ENCODE data around the gene ARHGAP30. TPM values are rescaled to one million over a fixed set of nuclear protein-coding genes. Genes with fewer than 3 reads are reported as not detected.
A peak's percentile ranks its signal among the peaks of the same experiment; 100 is the strongest.

The ARHGAP30 gene
- polyA plus RNA-seq, 1 donor from 2014 or later: 138 TPM

DNA sequence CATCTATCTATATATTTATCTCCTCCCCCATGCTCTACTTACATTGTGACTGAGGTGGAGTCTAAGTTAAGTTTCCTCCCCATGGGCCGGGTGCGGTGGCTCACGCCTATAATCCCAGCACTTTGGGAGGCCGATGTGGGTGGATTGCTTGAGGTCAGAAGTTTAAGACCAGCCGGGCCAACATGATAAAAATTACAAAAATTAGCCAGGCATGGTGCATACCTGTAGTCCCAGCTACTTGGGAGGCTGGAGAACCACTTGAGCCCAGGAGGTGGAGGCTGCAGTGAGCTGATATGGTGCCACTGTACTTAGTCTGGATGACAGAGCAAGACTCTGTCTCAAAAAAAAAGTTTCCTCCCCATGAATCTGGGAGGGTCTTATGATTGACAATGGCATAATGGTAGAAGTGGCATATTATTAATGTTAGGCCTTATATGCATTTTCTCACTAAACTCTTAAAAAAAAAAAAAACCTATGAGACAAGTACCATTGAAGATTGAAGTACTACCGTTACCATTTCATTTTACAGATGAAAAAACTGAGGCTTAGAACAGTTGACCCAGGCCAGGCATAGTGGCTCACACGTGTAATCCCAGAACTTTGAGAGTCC lies 60.0 kb downstream of the ARHGAP30 start:
- Mint-ChIP-seq H3K4me1 (peaks cover 12 to 20% (median 14%) of the 10 kb centered on the region in 3 donors), H3K4me3 (no peak overlapping the region), H3K27me3 (no peaks in the 10 kb centered on the region), H3K9me3 (no peaks in the 10 kb centered on the region), H3K27ac (no peak overlapping the region), H3K36me3 (no peaks in the 10 kb centered on the region)

DNA sequence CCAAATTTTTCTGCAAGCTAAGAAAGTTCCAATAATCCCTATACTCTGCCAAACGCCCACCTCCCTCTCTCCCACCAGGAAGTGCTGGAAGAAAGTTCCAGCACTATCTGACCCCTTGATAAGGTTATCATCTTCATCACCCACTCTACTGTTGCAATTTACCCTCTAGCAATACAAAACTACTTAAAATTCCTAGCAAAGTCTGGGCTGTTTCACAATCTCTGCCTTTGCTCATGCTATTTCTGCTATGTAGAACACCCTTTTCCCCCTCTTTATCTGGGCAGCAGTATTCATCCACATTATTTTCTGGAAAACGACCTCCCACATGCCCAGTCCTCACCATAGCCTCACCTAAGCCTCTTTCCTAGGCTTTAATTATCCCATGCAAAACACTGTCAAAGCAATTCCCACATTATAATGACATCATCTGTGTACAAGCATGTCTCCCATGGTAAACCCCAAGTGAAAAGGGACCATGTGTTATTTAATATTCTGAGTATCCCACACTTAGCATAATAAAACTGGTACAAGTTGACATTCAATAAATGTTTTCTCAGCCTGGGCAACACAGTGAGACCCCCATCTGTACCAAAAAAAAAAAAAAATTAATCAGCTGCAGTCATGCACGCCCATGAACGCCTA lies 60.7 kb downstream of the ARHGAP30 start:
- Mint-ChIP-seq H3K9me3 (no peaks in the 10 kb centered on the region), H3K36me3 (no peaks in the 10 kb centered on the region), H3K27ac (no peak overlapping the region), H3K27me3 (no peaks in the 10 kb centered on the region), H3K4me1 (peaks cover 10 to 17% (median 10%) of the 10 kb centered on the region in 3 donors), H3K4me3 (no peak overlapping the region)

DNA sequence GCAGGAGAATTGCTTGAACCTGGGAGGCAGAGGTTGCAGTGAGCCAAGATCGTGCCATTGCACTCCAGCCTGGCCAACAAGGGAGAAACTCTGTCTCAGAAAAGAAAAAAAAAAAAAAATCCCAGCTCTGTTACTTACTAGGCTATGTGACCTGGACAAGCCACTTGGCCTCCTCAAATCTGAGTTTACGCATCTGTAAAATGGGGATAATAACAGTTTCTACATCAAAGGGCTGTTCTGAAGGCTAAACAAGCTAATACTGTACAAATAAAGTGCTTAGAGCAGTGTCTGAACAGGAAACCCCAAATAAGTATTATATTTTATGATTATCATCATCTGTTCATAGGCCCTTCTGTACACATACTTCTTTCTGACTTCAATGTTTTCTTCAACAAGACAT lies 62.3 kb downstream of the ARHGAP30 start:
- Mint-ChIP-seq H3K36me3 (no peaks in the 10 kb centered on the region), H3K4me3 (no peak overlapping the region)

DNA sequence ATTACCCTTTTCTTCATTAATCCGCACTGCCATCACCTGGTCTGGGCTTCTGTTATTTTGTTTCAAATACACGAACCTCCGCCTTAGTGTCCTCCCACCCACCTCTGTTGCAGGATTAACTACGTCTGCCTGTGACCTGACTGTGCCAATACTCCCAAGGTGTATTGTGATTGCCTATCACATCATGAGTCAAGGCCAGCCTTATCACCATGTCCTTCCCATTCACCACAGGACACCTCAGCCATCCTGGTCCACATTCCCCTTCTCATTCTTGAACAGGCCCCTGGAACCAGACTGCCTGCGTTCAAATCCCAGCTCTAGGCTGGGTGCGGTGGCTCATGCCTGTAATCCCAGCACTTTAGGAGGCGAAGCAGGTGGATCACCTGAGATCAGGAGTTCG lies 63.1 kb downstream of the ARHGAP30 start:
- H3K36me3 Mint-ChIP-seq: no peaks in the 10 kb centered on the region
- H3K4me1 Mint-ChIP-seq: peaks cover 0 to 2% (median 0%) of the 10 kb centered on the region in 3 donors
- H3K4me3 Mint-ChIP-seq: no peak overlapping the region
- no peaks in the 10 kb centered on the region for H3K9me3 Mint-ChIP-seq
- no peaks in the 10 kb centered on the region for H3K27me3 Mint-ChIP-seq
- no peak overlapping the region for H3K27ac Mint-ChIP-seq

More for the DNA sequence above, 62.3 kb downstream of the ARHGAP30 start:
- Mint-ChIP-seq H3K4me1 (peaks cover 0 to 5% (median 0%) of the 10 kb centered on the region in 3 donors), H3K27ac (no peak overlapping the region), H3K27me3 (no peaks in the 10 kb centered on the region), H3K9me3 (no peaks in the 10 kb centered on the region)

DNA sequence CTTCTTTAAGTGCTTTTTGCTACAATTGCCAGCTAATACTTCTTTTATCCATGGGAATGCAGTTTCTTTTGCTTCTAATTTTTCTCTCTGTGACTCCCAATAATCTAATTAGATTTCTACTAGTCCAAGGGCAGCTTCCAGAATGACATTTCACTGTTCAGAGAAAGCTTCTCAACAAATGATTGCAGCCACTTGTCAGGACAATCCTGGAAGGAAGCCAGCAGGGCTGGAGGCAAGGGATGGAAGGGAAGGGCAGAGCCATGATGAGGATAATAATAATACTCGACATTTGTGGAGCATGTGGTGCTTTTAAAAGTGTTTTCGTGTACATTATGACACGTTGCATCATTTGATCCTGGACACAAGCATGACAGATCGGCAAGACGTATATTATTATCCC lies 68.2 kb downstream of the ARHGAP30 start:
- Mint-ChIP-seq H3K9me3 (no peaks in the 10 kb centered on the region), H3K27ac (no peak overlapping the region), H3K4me3 (no peak overlapping the region), H3K4me1 (peaks cover 0 to 7% (median 4%) of the 10 kb centered on the region in 3 donors), H3K27me3 (no peaks in the 10 kb centered on the region), H3K36me3 (peaks cover 4% of the 10 kb centered on the region)

DNA sequence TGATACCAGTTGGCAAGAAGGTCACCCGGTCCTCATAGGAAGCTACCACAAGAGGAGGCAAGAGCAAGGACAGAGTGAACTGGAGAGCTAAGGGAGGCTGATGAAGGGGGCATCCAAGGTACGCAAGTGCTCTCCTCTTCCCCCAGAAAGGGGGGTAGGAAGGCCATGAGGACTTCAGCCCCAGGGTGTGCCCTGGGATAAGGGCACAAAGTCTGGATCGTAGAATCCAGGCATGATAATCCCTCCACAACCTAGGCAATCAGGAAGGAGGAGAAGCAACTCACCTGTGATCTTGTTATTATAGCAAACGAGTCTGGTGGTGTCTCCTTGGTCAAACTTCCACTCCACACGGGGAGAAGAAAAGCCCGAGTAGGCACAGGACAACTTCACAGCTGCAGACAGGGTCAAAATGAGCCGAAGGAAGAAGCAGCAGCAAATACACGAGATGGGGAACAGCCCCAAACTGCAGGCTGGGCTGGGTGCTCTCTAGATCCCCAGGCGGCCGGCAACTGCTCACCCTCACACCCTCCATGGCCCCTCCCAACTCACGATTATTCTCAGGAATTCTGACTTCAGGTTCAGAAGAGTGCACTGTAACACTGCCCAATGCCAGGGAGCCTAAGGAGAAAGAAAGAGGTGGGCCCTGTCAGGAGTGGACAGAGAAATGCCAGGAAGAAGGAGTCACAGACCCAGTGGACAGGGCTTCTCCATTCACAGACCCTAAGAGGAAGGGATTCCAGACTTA lies 68.8 kb downstream of the ARHGAP30 start:
- Mint-ChIP-seq H3K36me3 (peaks cover 4% of the 10 kb centered on the region), H3K4me3 (no peak overlapping the region), H3K4me1 (peaks cover 0 to 7% (median 4%) of the 10 kb centered on the region in 3 donors), H3K9me3 (no peaks in the 10 kb centered on the region), H3K27me3 (no peaks in the 10 kb centered on the region), H3K27ac (no peak overlapping the region)

DNA sequence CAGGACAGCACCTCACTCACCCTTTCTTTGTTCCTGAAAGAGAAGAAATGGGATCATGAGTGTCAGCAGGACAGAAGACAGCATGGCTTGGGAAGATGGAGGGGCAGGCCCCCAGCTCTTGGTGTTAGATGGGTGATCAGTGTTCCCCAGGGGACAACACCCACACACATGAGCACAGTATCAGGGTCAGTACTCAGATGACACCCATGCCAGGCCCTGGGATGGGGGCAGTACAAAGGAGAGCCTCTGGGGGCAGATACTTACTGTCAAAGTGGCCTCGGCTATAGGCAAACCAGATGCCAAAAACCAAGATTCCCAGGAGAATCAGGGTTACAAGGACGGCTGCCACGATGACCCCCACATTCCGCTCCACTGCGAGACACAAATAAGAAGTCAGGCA lies 70.3 kb downstream of the ARHGAP30 start:
- H3K27me3 Mint-ChIP-seq: no peaks in the 10 kb centered on the region
- H3K27ac Mint-ChIP-seq: no peak overlapping the region
- H3K4me1 Mint-ChIP-seq: peaks cover 0 to 7% (median 4%) of the 10 kb centered on the region in 3 donors

DNA sequence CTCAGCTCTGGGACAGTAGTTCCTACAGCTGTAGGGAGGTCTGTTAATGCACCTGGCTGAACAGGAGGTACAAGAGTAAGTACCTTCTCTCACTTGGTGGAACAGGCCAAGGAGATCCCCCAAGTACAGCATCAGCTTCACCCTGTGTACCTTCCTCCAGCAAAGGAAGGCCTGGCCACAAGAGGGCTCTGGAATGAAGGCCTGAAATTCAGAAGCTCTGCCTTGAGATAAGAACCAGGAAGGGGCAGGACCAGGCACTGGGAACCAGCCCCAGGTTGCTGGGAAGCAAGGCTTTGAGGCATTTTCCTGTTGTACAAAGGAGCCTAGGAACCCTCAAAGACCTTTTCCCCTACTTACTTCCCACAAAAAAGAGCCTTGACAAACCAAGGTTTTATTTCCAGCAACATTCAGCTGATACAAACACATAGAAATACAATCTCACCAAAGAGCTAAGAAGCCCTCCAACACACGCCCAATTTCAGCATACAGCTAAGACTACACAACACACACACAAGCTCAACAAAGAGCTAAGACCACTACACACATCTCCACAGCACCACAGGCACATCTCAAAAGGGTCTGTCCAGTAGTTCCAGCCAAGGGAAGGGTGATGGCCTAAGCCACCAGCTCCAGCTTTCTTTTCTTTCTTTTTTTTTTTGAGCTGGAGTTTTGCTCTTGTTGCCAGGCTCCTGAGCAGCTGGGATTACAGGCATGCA lies 72.2 kb downstream of the ARHGAP30 start:
- no peak overlapping the region for H3K4me3 Mint-ChIP-seq
- peak overlapping the region in 2 of 3 donors; percentile 71 to 80 for H3K27ac Mint-ChIP-seq
- no peaks in the 10 kb centered on the region for H3K9me3 Mint-ChIP-seq
- peaks cover 4% of the 10 kb centered on the region for H3K36me3 Mint-ChIP-seq
- H3K27me3 Mint-ChIP-seq: no peaks in the 10 kb centered on the region
- H3K4me1 Mint-ChIP-seq: peaks cover 0 to 7% (median 4%) of the 10 kb centered on the region in 3 donors

More for the DNA sequence above, 70.3 kb downstream of the ARHGAP30 start:
- H3K36me3 Mint-ChIP-seq: peaks cover 4% of the 10 kb centered on the region
- no peaks in the 10 kb centered on the region for H3K9me3 Mint-ChIP-seq
- H3K4me3 Mint-ChIP-seq: no peak overlapping the region

Other genes starting within 250 kb of the ARHGAP30 start
- 1.6 TPM for gene CD244, start 207.0 kb downstream of the ARHGAP30 start, polyA plus RNA-seq
- gene ITLN1, start 184.7 kb downstream of the ARHGAP30 start, polyA plus RNA-seq: not detected
- gene ITLN2, start 115.1 kb downstream of the ARHGAP30 start, polyA plus RNA-seq: not detected
- gene F11R, start 48.7 kb downstream of the ARHGAP30 start, polyA plus RNA-seq: 4.8 TPM
- 349 TPM for gene TSTD1, start 30.9 kb downstream of the ARHGAP30 start, polyA plus RNA-seq
- gene USF1, start 23.9 kb downstream of the ARHGAP30 start, polyA plus RNA-seq: 13.5 TPM
- gene NECTIN4, start 19.7 kb upstream of the ARHGAP30 start, polyA plus RNA-seq: not detected
- 5.0 TPM for gene KLHDC9, start 28.5 kb upstream of the ARHGAP30 start, polyA plus RNA-seq
- gene PFDN2, start 48.1 kb upstream of the ARHGAP30 start, polyA plus RNA-seq: 95.2 TPM
- 19.7 TPM for gene NIT1, start 48.2 kb upstream of the ARHGAP30 start, polyA plus RNA-seq
- 39.1 TPM for gene DEDD, start 62.8 kb upstream of the ARHGAP30 start, polyA plus RNA-seq
- 122 TPM for gene UFC1, start 84.1 kb upstream of the ARHGAP30 start, polyA plus RNA-seq
- gene USP21, start 89.6 kb upstream of the ARHGAP30 start, polyA plus RNA-seq: 30.1 TPM
- gene PPOX, start 96.5 kb upstream of the ARHGAP30 start, polyA plus RNA-seq: 13.4 TPM
- 44.2 TPM for gene B4GALT3, start 107.6 kb upstream of the ARHGAP30 start, polyA plus RNA-seq
- not detected for gene ADAMTS4, start 129.2 kb upstream of the ARHGAP30 start, polyA plus RNA-seq
- gene NDUFS2, start 132.5 kb upstream of the ARHGAP30 start, polyA plus RNA-seq: 71.3 TPM
- 6.6 TPM for gene FCER1G, start 145.4 kb upstream of the ARHGAP30 start, polyA plus RNA-seq
- not detected for gene APOA2, start 153.7 kb upstream of the ARHGAP30 start, polyA plus RNA-seq
- gene TOMM40L, start 156.2 kb upstream of the ARHGAP30 start, polyA plus RNA-seq: 3.8 TPM
- gene NR1I3, start 168.3 kb upstream of the ARHGAP30 start, polyA plus RNA-seq: not detected
- gene PCP4L1, start 188.9 kb upstream of the ARHGAP30 start, polyA plus RNA-seq: not detected
- not detected for gene MPZ, start 240.1 kb upstream of the ARHGAP30 start, polyA plus RNA-seq
- 173 TPM for gene SDHC, start 244.5 kb upstream of the ARHGAP30 start, polyA plus RNA-seq